ENCODE data around the gene UNC79.

GRCh38 chr14:93720076-93720815 lies 289.5 kb downstream of the UNC79 start:
- TF ChIP-seq CTCF (IDR thresholded peaks at IDR 0.05) = no peak
- no peak for TF ChIP-seq POLR2AphosphoS5 (IDR thresholded peaks at IDR 0.05)
- no peak for TF ChIP-seq POLR2A (IDR thresholded peaks at IDR 0.05)
- no peak for TF ChIP-seq EP300 (IDR thresholded peaks at IDR 0.05)
